GM12878 (cell line): Measurements from ENCODE around the gene KMT2E. TPM values are rescaled to one million over a fixed set of nuclear protein-coding genes. Genes with fewer than 3 reads are reported as not detected.

Experiments
- ATAC-seq: fragments of 200-7000 bp; cut with Tn5 transposase; 3 replicates; pipeline ENCODE4 v1.9.1; 2020; ENCODE audit warnings: mild to moderate bottlenecking, moderate library complexity
- BruUV-seq: library from RNA; stranded (reverse); fragments of 400-500 nt; replicated peaks from 2 replicates; lab custom pipeline; 2021; lab: Mats Ljungman, UMichigan
- CTCF ChIA-PET: fragments of 300-600 bp; sonication (Branson Sonifier 250); formaldehyde crosslinking; extraction: SDS; loops from one replicate; lab custom pipeline; 2021; ENCODE audit warnings: inconsistent platforms; lab: Yijun Ruan, JAX
- POLR2A ChIA-PET: fragments of 350-600 bp; formaldehyde crosslinking; extraction: SDS; loops from one replicate; lab custom pipeline; 2021; ENCODE audit warnings: inconsistent platforms; lab: Charles Lee
- RAD21 ChIA-PET: fragments of 300-600 bp; sonication (Branson Sonifier 250); formaldehyde crosslinking; loops from one replicate; lab custom pipeline; 2023; ENCODE audit warnings: antibody characterized with exemption; ENCODE audit not compliant: unreplicated experiment; lab: Charles Lee
- SMC1A ChIA-PET: fragments of 300-600 bp; sonication (Branson Sonifier 250); formaldehyde crosslinking; loops from one replicate; lab custom pipeline; 2023; ENCODE audit not compliant: unreplicated experiment, uncharacterized antibody; lab: Charles Lee
- DNase-seq: peaks from one replicate; pipeline ENCODE4 v3.0.0-alpha.2; 2011; ENCODE audit warnings: low read depth, low spot score
- FAIRE-seq: peaks from 3 replicates; lab custom pipeline; 2011; peaks lifted over from hg19 to GRCh38; lab: Jason Lieb, UNC
- H2AFZ ChIP-seq: 2 replicates; pipeline ENCODE4 v1.6.0; 2011; ENCODE audit warnings: low read depth, low read length, control low read depth; ENCODE audit not compliant: control insufficient read depth
- H3K27ac ChIP-seq: 2 replicates; pipeline ENCODE4 v1.5.1; 2011; ENCODE audit warnings: control low read depth; ENCODE audit not compliant: control insufficient read depth, insufficient read depth
- H3K27me3 ChIP-seq, 2 experiments: replicated peaks in 1 of 2; 2 replicates each; pipeline versions ENCODE4 v1.6.0 to v1.6.1; 2011; ENCODE audit warnings: low read length in 1 of 2; ENCODE audit not compliant: control insufficient read depth in 2 of 2, insufficient read depth in 2 of 2
- H3K36me3 ChIP-seq, 2 experiments: 2 replicates each; pipeline ENCODE4 v1.5.1; 2011; ENCODE audit warnings: low read length in 1 of 2; ENCODE audit not compliant: control insufficient read depth in 2 of 2, insufficient read depth in 2 of 2
- H3K4me1 ChIP-seq: 2 replicates; pipeline ENCODE4 v1.6.1; 2011; ENCODE audit warnings: mild to moderate bottlenecking, low read length, moderate library complexity, mixed read lengths; ENCODE audit not compliant: control insufficient read depth, insufficient read depth
- H3K4me2 ChIP-seq: 2 replicates; pipeline ENCODE4 v1.6.0; 2011; ENCODE audit warnings: control low read depth; ENCODE audit not compliant: control insufficient read depth, insufficient read depth
- H3K4me3 ChIP-seq: fragments of 200-600 bp; sonication (generic); 2 replicates; pipeline ENCODE4 v1.5.1; 2016
- H3K79me2 ChIP-seq: 2 replicates; pipeline ENCODE4 v1.6.0; 2011; ENCODE audit warnings: low read length; ENCODE audit not compliant: control insufficient read depth, insufficient read depth
- H3K9ac ChIP-seq: 2 replicates; pipeline ENCODE4 v1.8.0; 2011; ENCODE audit warnings: low read length, control low read depth, mixed read lengths; ENCODE audit not compliant: control insufficient read depth, insufficient read depth
- H3K9me3 ChIP-seq: replicated peaks from 3 replicates; pipeline ENCODE4 v1.5.1; 2011; ENCODE audit warnings: mild to moderate bottlenecking, low read length; ENCODE audit not compliant: control insufficient read depth, insufficient read depth
- H4K20me1 ChIP-seq: 2 replicates; pipeline ENCODE4 v1.6.0; 2011; ENCODE audit not compliant: control insufficient read depth, insufficient read depth
- BHLHE40 ChIP-seq, 2 experiments: fragments of 450-650 bp in 1 of 2; IDR thresholded peaks; 2 replicates each; pipeline ENCODE4 v1.6.1; 2011 to 2017; ENCODE audit warnings: low read depth in 2 of 2, borderline replicate concordance in 1 of 2, improper control_type of control experiment in 1 of 2, low read length in 1 of 2, mild to moderate bottlenecking in 1 of 2
- BMI1 ChIP-seq: fragments of 450-650 bp; IDR thresholded peaks from 2 replicates; pipeline ENCODE4 v1.6.1; 2016; ENCODE audit warnings: mild to moderate bottlenecking, moderate library complexity, borderline replicate concordance
- CUX1 ChIP-seq: IDR thresholded peaks from 2 replicates; pipeline ENCODE4 v1.6.1; 2012; ENCODE audit warnings: improper control_type of control experiment, low read depth, low read length; ENCODE audit not compliant: insufficient replicate concordance
- POLR2A ChIP-seq: IDR thresholded peaks from 2 replicates; pipeline ENCODE4 v1.6.1; 2011; ENCODE audit warnings: low read depth, mild to moderate bottlenecking, low read length
- SUZ12 ChIP-seq: fragments of 200-600 bp; sonication (generic); IDR thresholded peaks from one replicate; pipeline ENCODE4 v1.6.1; 2018; ENCODE audit warnings: antibody characterized with exemption, mild to moderate bottlenecking; ENCODE audit not compliant: unreplicated experiment
- WGBS: methylation state at CpG from one replicate; pipeline ENCODE4 v1.1.6; 2016; ENCODE audit warnings: low lambda C conversion rate; ENCODE audit not compliant: insufficient replicate concordance, insufficient coverage; ENCODE audit errors: missing lambda C conversion rate; 5-methylcytosine and 5-hydroxymethylcytosine counted together
- in situ Hi-C: fragments of 300-500 bp; cut with MboI; formaldehyde crosslinking; loops from 9 replicates; pipeline ENCODE4 v1.14.3; 2018; ENCODE audit warnings: mixed read lengths
- intact Hi-C: fragments of 100-400 bp; cut with micrococcal nuclease; formaldehyde crosslinking; loops from one replicate; pipeline ENCODE4 v1.14.2; 2022; ENCODE audit not compliant: unreplicated experiment
- polyA plus RNA-seq, 11 experiments: library from polyadenylated mRNA; depleted of rRNA in 4 of 11; unstranded in 6 of 11; stranded (reverse) in 5 of 11; fragments of >200 nt; fragmentation: Nextera tagmentation in 4 of 11; fragmentation: Illumina TruSeq in 1 of 11; extraction: Ambion mirVana in 4 of 11; extraction: Trizol in 1 of 11; gene quantifications; 1 replicate in 1 of 11; 2 replicates in 10 of 11; pipeline versions ENCODE4 v1.2.1 to v1.2.3, GENCODE V29; 2011 to 2016; ENCODE audit warnings: inconsistent platforms in 2 of 11, missing spikeins in 2 of 11, low read depth in 1 of 11
- total RNA-seq, 4 experiments: library from RNA; depleted of rRNA in 3 of 4; stranded (reverse); fragments of >200 nt in 3 of 4; fragmentation: Illumina TruSeq in 1 of 4; extraction: Trizol in 1 of 4; gene quantifications; 2 replicates each; pipeline versions ENCODE4 v1.2.1 to v1.2.3, GENCODE V29; 2013 to 2021

Gene KMT2E
- total and polyA plus RNA-seq, 10 of the 15 experiments (the other 5 are each of a cell fraction or from before 2014, with no cell fraction given), result 13.2 to 68.1 (median 34.1) TPM

GRCh38 chr7:105153531-105153930 lies 139.5 kb downstream of the KMT2E start:
- SMC1A ChIA-PET, result interaction anchor here (0.7 to 2.3 kb wide), 20 partner anchors 8 to 311 kb away, joined by 3 to 25 read pairs (median 4); no protein-coding TSS in a partner anchor
- in situ Hi-C loops, result no loop called here
- Histone ChIP-seq H2AFZ (no peak overlapping the region), H3K27ac (no peak overlapping the region), H3K79me2 (no peaks in the 10 kb centered on the region), H3K9ac (no peak overlapping the region), H4K20me1 (no peaks in the 10 kb centered on the region), H3K4me1 (no peaks in the 10 kb centered on the region), H3K27me3 (no peaks in the 10 kb centered on the region), H3K36me3 (no peaks in the 10 kb centered on the region; a peak in 1 of 4 replicates), H3K4me3 (no peak overlapping the region), H3K9me3 (no peaks in the 10 kb centered on the region), H3K4me2 (no peak overlapping the region)
- CTCF ChIA-PET, result interaction anchor here (0.5 to 1.9 kb wide), 22 partner anchors 10 to 380 kb away, joined by 3 to 18 read pairs (median 3); partner anchors contain the start of genes RINT1 and SRPK2
- WGBS, result 81% methylated on average over 6 of the region's 6 CpGs
- ATAC-seq (no peak), DNase-seq (no peak), FAIRE-seq (no peak)
- RAD21 ChIA-PET, result interaction anchor here (0.5 to 2.0 kb wide), 13 partner anchors 10 to 335 kb away, joined by 3 to 8 read pairs (median 3); no protein-coding TSS in a partner anchor
- intact Hi-C loops, result loop anchor here (2.0 to 5.0 kb wide), 2 partner anchors 184 to 275 kb away; no protein-coding TSS in a partner anchor
- TF ChIP-seq POLR2A, result no peak
- no peak for TF ChIP-seq CUX1
- no peak for TF ChIP-seq BHLHE40 (IDR thresholded peaks at IDR 0.05; ENCODE audit: borderline replicate concordance in 1 of 2, low read depth in 2 of 2, low read length in 1 of 2)
- TF ChIP-seq BMI1, result no peak
- TF ChIP-seq SUZ12, result no peak
- BruUV-seq, result no TSS peak
- POLR2A ChIA-PET, result interaction anchor here (1.2 kb wide), 2 partner anchors 8 to 125 kb away, joined by 3 read pairs; no protein-coding TSS in a partner anchor
